Stomach (tissue), 9 donors: ENCODE data around the gene CRYBG2. TPM values are rescaled to one million over a fixed set of nuclear protein-coding genes. Genes with fewer than 3 reads are reported as not detected.
A peak's percentile ranks its signal among the peaks of the same experiment; 100 is the strongest.

ENCODE experiments used
- DNase-seq, 2 donors: peaks; one replicate each; pipeline versions ENCODE4 v3.0.0 to v3.0.0-alpha.2; 2013 to 2019
- H3K27ac ChIP-seq, 5 donors: fragments of 200-600 bp in 4 of 5; sonication (generic) in 4 of 5; one replicate each; pipeline ENCODE4 v1.5.1; 2013 to 2019; ENCODE audit warnings: mild to moderate bottlenecking in 1 of 5, moderate library complexity in 1 of 5
- H3K27me3 ChIP-seq, 3 donors: fragments of 200-600 bp; sonication (generic); one replicate each; pipeline ENCODE4 v1.5.1; 2017 to 2019; ENCODE audit warnings: mixed run types in 1 of 3
- H3K36me3 ChIP-seq, 4 donors: fragments of 200-600 bp; sonication (generic); 1 replicate in 3 of 4; 2 replicates in 1 of 4; pipeline ENCODE4 v1.5.1; 2016 to 2019
- H3K4me1 ChIP-seq, 4 donors: fragments of 200-600 bp; sonication (generic); one replicate each; pipeline ENCODE4 v1.5.1; 2016 to 2019
- H3K4me3 ChIP-seq, 4 donors: fragments of 200-600 bp; sonication (generic) in 3 of 4; one replicate each; pipeline ENCODE4 v1.5.1; 2016 to 2019; ENCODE audit warnings: mild to moderate bottlenecking in 1 of 4
- H3K9me3 ChIP-seq, 4 donors: fragments of 200-600 bp; sonication (generic); one replicate each; pipeline ENCODE4 v1.5.1; 2016 to 2019
- EP300 ChIP-seq: sonication (generic); formaldehyde crosslinking; IDR thresholded peaks from one replicate; pipeline ENCODE4 v1.6.1; 2017; ENCODE audit warnings: antibody characterized with exemption
- POLR2A ChIP-seq, 4 donors: fragments of 450-650 bp; IDR thresholded peaks; one replicate each; pipeline ENCODE4 v1.6.1; 2016; ENCODE audit warnings: antibody characterized with exemption in 4 of 4, control low read depth in 2 of 4, mild to moderate bottlenecking in 1 of 4, moderate library complexity in 1 of 4
- POLR2AphosphoS5 ChIP-seq, 3 donors: sonication (generic); formaldehyde crosslinking; IDR thresholded peaks; one replicate each; pipeline ENCODE4 v1.6.1; 2016; ENCODE audit warnings: antibody characterized with exemption in 3 of 3
- WGBS, 5 donors: extraction: QIAGEN DNeasy Blood & Tissue Kit in 3 of 5; methylation state at CpG; one replicate each; pipeline versions ENCODE4 v1.1.5 to v1.1.7; 2013 to 2018; 5-methylcytosine and 5-hydroxymethylcytosine counted together
- intact Hi-C: fragments of 100-400 bp; cut with DNase I; formaldehyde crosslinking; loops from one replicate; pipeline ENCODE4 v1.15.1; 2023; ENCODE audit warnings: low total_unique reads
- polyA plus RNA-seq, 3 donors: library from polyadenylated mRNA; stranded (reverse); fragments of 200-250 nt; gene quantifications; one replicate each; pipeline ENCODE4 v1.2.3, GENCODE V29; 2013
- total RNA-seq, 5 donors: library from RNA; depleted of rRNA; stranded (reverse); fragments of >200 nt; gene quantifications; one replicate each; pipeline versions ENCODE4 v1.1.0 to v1.2.3, GENCODE V29; 2014 to 2016
- TF ChIP-seq, protein P1 (sequence below), 7 experiments: fragments of 450-650 bp in 4 of 7; fragments of 200-600 bp in 3 of 7; sonication (generic) in 3 of 7; IDR thresholded peaks; one replicate each; pipeline ENCODE4 v1.5.1; 2016 to 2019; ENCODE audit warnings: antibody characterized with exemption in 7 of 7, control low read depth in 2 of 7, mild to moderate bottlenecking in 1 of 7
- donor health status: healthy with polysubstance abuse.
- donor health status: Bipolar disorder and iron deficiency.
- donor health status: healthy.

CRYBG2 gene
- total and polyA plus RNA-seq, 8 donors = 0.15 to 66.8 (median 3.2) TPM

DNA sequence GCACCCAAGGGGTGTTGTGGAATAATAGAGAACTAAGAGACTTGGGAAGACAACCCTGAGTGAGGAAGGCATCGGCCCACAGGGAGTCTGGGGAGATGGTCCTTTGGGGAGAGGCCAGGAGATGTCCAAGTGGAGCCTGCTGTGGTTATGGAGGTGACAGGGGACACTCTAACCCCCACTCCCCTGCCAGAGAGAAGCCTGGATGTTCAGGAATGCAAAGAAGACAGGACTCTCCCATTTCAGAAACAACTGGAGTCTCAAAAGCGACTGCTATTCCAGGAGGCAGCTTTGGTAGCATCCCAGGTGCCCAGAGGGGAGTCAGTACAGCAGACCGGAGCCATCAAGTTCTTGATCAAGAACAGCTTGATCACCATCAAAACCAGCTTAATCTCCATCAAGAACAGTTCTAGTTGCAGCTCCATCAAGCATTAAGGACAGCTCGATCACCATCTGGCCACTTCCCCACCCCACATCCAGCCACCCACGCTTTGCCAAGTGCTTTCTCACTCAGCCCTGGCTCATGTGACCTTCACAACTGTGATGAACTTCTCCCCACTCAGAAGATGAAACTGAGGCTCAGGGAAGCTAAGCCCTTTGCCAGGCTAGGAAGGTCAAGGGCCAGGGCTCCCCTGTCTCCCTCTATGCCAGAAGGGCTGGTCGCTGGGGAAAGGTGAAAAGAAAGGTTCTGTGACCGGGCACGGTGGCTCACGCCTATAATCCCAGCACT is 35.4 kb downstream of the CRYBG2 start:
- H3K4me3 ChIP-seq = peak overlapping the region; percentile 8 to 40 (median 30)
- intact Hi-C loops = no loop called here
- H3K4me1 ChIP-seq = peaks cover 0 to 35% (median 10%) of the 10 kb centered on the region in 4 donors
- TF ChIP-seq, protein P1, sequence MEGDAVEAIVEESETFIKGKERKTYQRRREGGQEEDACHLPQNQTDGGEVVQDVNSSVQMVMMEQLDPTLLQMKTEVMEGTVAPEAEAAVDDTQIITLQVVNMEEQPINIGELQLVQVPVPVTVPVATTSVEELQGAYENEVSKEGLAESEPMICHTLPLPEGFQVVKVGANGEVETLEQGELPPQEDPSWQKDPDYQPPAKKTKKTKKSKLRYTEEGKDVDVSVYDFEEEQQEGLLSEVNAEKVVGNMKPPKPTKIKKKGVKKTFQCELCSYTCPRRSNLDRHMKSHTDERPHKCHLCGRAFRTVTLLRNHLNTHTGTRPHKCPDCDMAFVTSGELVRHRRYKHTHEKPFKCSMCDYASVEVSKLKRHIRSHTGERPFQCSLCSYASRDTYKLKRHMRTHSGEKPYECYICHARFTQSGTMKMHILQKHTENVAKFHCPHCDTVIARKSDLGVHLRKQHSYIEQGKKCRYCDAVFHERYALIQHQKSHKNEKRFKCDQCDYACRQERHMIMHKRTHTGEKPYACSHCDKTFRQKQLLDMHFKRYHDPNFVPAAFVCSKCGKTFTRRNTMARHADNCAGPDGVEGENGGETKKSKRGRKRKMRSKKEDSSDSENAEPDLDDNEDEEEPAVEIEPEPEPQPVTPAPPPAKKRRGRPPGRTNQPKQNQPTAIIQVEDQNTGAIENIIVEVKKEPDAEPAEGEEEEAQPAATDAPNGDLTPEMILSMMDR (IDR thresholded peaks at IDR 0.05) = no peak
- TF ChIP-seq EP300 = no peak
- no peak for TF ChIP-seq POLR2A (IDR thresholded peaks at IDR 0.05)
- TF ChIP-seq POLR2AphosphoS5 (IDR thresholded peaks at IDR 0.05) = no peak
- peaks cover 0 to 10% (median 0%) of the 10 kb centered on the region in 3 donors for H3K27me3 ChIP-seq
- no peaks in the 10 kb centered on the region for H3K36me3 ChIP-seq
- no peaks in the 10 kb centered on the region for H3K9me3 ChIP-seq
- 76 to 84% (median 80%) methylated on average over 9 of the region's 9 CpGs for WGBS, 5 donors
- DNase-seq = no peak
- H3K27ac ChIP-seq = peak overlapping the region in 4 of 5 donors; percentile 44 to 73 (median 50)

DNA sequence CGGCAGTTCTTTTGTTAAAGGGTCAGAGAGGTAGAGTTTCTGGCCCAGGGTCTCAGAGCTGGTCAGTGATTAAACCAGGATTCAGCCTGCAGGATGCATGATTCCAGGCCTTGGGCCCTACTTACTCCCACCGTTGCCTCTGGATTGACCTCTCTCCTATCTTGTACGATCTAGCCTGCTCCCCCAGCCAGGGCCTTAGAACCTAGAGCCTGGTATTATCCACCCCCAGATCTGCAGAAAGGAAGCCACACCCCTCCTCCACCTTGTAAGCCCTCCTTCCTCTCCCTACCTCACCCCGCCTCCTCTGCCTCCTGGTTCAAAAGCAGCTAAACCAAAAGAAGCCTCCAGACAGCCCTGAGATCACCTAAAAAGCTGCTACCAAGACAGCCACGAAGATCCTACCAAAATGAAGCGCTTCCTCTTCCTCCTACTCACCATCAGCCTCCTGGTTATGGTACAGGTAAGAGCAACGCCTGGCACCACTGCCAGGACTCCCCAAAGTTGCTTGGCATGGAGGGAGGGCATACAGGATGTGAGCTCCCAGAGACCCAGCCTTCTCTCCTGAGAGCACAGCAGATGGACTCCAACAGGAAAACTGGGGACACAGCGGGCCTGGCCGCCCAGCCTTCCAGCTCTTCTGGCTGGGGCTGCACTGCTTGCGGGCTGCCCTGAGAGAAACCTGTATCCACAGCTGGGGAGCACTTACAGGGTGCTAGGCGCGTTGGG is 36.2 kb downstream of the CRYBG2 start, which contains the start of gene CD52:
TSS of gene CD52 (plus strand) at position 347 of the 726 bp plus-strand sequence. CDS start at position 407, 60 bp downstream.
- peaks cover 0 to 10% (median 0%) of the 10 kb centered on the region in 3 donors for H3K27me3 ChIP-seq
- peak within 1 kb of the TSS in 4 of 5 donors; percentile 44 to 73 (median 50) for H3K27ac ChIP-seq
- intact Hi-C loops = no loop called here
- H3K9me3 ChIP-seq = no peaks in the 10 kb centered on the region
- peak within 1 kb of the TSS; percentile 8 to 40 (median 30) for H3K4me3 ChIP-seq
- WGBS, 5 donors = 58 to 66% (median 65%) methylated on average over 12 of the region's 12 CpGs
- peak; percentile 29 to 58 for DNase-seq
- TF ChIP-seq, protein P1 (IDR thresholded peaks at IDR 0.05) = no peak
- TF ChIP-seq POLR2AphosphoS5 (IDR thresholded peaks at IDR 0.05) = peak in 1 of 3 donors; percentile 6
- H3K4me1 ChIP-seq = peaks cover 0 to 35% (median 10%) of the 10 kb centered on the region in 4 donors
- H3K36me3 ChIP-seq = no peaks in the 10 kb centered on the region

DNA sequence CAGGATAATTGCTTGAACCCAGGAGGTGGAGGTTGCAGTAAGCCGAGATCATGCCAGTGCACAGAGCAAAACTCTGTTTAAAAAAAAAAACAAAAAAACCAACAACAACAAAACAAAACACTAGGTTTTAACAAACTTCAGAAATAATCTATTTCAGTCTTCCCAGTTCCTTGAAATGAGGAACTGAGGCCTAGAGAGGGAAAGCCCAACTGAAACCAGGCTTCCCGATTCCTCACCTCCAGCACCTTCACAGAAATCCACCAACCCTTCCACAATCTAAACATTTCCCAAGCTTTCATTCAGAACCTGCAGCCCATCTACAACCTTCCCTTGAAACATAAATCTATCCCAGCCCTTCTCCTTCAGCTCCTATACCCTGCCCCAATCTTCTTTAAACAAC is 36.8 kb downstream of the CRYBG2 start:
- intact Hi-C loops = no loop called here
- DNase-seq = no peak
- no peak for TF ChIP-seq EP300
- TF ChIP-seq POLR2A (IDR thresholded peaks at IDR 0.05) = no peak
- Histone ChIP-seq H3K36me3 (no peaks in the 10 kb centered on the region), H3K4me1 (peaks cover 0 to 34% (median 10%) of the 10 kb centered on the region in 4 donors), H3K27ac (peak overlapping the region in 2 of 5 donors; percentile 48 to 73), H3K4me3 (no peak overlapping the region), H3K27me3 (peaks cover 0 to 10% (median 0%) of the 10 kb centered on the region in 3 donors), H3K9me3 (no peaks in the 10 kb centered on the region)
- 81 to 90% (median 85%) methylated on average over 2 of the region's 2 CpGs for WGBS, 5 donors

DNA sequence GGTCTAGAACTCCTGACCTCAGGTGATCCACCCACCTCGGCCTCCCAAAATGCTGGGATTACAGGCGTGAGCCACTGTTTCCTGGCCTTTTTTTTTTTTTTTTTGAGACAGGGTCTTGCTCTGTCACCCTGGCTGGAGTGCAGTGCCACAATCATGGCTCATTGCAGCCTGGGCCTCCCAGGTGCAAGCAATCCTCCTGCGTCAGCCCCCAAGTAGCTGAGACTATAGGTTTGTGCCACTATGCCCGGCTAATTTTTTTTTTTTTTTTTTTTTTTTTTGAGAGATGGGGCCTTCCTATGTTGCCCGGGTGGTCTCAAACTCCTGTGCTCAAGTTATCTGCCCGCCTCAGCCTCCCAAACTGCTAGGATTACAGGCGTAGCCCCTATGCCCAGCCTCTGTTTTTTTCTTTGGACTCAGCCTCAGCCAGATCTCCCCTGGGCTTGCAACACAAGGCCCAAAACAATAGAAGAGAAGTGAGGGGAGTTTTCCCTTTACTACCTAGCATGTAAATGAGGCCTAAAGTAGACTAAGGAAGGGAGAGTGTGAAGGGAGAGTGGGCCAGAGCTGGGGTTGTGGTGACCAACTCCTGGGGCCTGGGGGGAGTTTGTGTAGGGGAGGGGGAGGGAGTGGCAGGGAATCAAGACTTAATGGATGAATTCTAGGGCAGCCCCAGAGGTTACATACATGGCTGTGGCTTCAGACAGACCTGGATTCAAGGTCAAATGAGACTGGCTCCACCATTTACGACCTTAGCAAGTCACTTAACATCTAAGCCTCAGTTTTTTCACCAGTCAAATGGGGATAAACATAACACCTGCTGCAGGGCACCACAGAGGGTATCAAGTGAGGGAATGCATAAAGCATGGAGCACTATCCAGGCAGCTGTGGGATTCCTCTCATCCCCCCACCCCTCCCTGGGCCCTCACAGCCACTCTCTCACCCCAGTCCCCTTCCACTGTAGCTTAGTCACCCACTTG is 37.8 kb downstream of the CRYBG2 start:
- no peak for DNase-seq
- intact Hi-C loops = no loop called here
- 82 to 90% (median 85%) methylated on average over 8 of the region's 8 CpGs for WGBS, 5 donors
- Histone ChIP-seq H3K27me3 (peaks cover 0 to 10% (median 0%) of the 10 kb centered on the region in 3 donors), H3K36me3 (no peaks in the 10 kb centered on the region), H3K9me3 (no peaks in the 10 kb centered on the region), H3K4me1 (peaks cover 0 to 26% (median 4%) of the 10 kb centered on the region in 4 donors), H3K4me3 (no peak overlapping the region), H3K27ac (peak overlapping the region in 3 of 5 donors; percentile 34 to 73 (median 49))
- TF ChIP-seq POLR2AphosphoS5 (IDR thresholded peaks at IDR 0.05) (no peak), POLR2A (IDR thresholded peaks at IDR 0.05) (no peak), EP300 (no peak)
- TF ChIP-seq, protein P1 (IDR thresholded peaks at IDR 0.05) = no peak
